Measurements from ENCODE around the gene ERMAP.

Gene ERMAP, protein sequence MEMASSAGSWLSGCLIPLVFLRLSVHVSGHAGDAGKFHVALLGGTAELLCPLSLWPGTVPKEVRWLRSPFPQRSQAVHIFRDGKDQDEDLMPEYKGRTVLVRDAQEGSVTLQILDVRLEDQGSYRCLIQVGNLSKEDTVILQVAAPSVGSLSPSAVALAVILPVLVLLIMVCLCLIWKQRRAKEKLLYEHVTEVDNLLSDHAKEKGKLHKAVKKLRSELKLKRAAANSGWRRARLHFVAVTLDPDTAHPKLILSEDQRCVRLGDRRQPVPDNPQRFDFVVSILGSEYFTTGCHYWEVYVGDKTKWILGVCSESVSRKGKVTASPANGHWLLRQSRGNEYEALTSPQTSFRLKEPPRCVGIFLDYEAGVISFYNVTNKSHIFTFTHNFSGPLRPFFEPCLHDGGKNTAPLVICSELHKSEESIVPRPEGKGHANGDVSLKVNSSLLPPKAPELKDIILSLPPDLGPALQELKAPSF

GRCh38 chr1:42816585-42817439 lies at the start of gene ERMAP, which contains the start of gene SVBP:
Gene ERMAP, plus strand, starts transcription at chr1:42817122. Its CDS starts 13,327 bp downstream, at chr1:42830449.
Gene SVBP, minus strand, starts transcription at chr1:42817397. Its CDS starts 853 bp downstream, at chr1:42816544.
- DNase-seq = peak; percentile 87

DNA sequence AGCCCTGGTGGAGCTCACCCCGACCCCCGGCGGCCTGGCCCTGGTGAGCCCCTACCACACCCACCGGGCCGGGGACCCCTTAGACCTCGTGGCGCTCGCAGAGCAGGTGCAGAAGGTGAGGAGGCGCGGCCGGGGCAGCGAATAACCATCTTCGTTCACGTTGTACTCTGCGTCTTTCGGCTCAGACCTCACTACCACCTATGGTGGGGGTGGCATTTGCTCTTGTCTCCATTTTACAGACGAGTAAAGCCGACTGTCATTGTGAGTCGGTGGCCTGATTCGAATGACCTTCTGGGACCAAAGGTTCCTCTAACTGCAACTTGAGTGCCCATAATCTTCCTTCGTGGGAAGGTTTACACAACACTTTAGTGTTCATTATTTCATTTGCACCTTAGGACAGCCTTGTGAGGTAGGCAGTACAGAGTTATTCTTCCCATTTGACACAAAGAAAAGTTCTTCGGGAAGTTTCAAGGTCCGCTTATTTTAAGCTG lies 49.4 kb upstream of the ERMAP start:
- DNase-seq = no peak

DNA sequence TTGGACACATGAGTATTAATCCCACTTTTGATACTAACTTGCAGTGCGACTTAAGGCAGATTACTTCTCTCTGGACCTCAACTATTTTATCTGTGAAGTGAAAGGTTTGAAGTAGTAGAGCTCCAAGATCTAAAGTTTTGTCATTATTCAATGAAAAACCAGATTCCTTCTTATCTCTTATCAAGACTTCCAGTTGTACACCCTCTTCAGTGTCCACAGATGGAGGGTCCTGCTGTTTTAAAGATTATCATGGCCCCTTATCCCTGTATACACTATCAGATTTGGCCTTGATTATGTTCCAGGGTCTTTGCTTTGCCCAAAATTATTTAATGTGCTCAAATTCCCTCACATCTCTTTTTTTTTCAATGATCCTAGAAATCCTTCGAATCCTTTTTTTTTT lies 48.8 kb upstream of the ERMAP start:
- DNase-seq = no peak

DNA sequence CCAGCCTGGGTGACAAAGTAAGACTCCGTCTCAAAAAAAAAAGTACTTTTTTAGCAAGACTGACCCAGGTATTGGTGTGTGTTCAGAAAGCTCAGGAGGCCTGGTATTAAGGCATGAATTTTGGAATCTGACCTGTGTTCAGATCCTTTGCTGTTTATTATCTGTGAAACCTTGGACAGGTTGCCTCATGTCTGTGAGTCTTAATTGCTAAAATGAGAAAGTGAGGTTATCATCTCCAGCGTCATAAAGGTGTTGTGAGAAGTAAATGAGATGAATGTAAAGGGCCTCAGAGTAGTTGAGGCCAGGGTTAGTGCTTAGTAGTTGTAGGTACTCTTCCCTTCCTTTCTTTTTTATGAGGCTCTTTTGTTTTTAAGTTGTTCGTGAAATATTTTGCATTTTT lies 47.1 kb upstream of the ERMAP start:
- no peak for DNase-seq

- no peak for DNase-seq
These were observed 43.5 kb upstream of the ERMAP start for GRCh38 chr1:42773420-42773819.

- no peak for DNase-seq
These were observed 41.9 kb upstream of the ERMAP start for GRCh38 chr1:42774928-42775526.

DNA sequence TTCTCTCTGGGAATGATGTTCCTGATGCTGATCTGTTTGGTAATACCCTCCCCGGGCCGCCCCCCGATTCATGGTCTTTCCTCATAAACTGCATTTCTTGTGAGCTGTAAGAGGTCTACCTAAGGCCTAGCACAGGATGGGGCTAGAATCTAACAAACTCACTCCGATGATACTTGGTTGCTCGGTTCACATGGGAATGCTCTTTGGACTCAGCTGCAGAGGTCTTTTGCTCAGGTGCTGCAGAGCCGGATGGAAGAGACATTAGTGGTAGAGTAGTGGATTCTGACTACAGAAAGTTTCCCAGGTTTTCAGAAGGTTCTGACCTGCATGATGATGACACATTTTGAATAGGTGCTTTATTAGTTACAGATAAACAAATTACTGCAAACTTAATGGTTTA lies 40.4 kb upstream of the ERMAP start:
- DNase-seq = no peak

DNA sequence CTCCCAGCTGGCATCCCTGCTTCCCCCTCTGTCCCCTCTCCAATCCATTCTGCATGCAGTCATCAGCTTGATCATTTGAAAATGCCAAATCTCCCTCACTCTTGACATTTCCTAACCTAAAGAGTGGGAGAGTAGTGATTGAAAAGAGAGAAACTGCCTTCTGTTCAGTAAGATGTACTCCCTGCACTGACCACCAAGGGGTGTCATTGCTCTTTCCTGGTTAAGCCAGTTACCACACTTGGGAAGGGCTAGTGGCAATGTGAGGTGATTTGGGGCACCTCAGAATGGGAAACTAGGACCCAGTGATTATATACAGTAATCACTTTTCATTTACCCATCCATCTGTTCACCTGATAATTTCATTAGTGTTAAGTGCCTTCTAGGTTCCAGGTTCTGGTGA lies 39.1 kb upstream of the ERMAP start:
- no peak for DNase-seq

DNA sequence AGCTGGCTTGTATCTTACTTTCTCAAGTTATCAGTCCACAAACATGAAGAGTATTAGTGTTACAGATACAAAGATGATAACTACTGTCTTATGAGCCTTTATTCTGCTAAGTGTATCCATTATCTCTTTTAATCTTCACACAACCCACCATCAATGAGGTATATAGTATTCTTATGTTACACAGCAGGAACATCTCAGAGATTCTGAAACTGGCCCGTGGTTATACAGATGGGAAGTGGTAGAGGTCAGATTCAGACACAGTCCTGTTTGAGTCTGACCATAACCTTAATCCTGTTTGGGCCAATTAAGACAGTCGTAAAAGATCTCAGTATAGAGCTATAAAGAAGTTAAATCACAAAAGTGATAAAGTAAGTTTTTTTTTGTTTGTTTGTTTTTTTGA lies 37.2 kb upstream of the ERMAP start:
- no peak for DNase-seq

DNA sequence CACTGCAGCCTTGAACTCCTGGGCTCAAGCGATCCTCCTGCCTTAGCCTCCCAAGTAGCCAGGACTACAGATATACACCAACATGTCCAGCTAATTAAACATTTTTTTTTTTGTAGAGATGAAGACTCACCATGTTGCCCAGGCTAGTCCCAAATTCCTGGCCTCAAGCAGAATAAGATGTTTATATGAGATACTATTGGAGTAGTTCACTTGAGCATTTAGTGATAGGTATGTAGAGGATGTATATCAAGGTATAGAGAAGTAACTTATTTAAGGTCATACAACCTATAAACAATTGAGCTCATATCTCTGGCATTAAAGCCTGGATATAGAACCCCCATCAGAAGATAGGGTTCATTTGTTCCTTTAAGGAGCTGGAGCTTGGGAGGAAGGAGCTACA lies 36.7 kb upstream of the ERMAP start:
- no peak for DNase-seq

DNA sequence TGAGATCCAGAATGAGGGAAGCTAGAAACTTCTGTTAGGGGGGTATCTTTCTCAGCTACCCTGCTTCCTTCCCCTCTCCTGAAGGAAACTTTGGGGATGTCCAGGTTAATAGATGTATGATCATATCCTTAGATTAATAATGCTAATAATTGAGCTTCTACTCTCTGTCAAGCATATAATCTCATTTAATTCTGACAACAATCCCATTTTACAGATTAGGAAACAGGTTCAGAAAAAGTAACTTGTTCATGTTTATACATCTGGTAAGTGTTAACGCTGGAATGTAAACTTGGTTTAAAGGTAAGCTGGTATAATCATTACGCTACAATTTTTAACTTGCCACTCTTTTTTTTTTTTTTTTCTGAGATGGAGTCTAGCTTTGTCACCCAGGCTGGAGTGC lies 33.8 kb upstream of the ERMAP start:
- DNase-seq = no peak

DNA sequence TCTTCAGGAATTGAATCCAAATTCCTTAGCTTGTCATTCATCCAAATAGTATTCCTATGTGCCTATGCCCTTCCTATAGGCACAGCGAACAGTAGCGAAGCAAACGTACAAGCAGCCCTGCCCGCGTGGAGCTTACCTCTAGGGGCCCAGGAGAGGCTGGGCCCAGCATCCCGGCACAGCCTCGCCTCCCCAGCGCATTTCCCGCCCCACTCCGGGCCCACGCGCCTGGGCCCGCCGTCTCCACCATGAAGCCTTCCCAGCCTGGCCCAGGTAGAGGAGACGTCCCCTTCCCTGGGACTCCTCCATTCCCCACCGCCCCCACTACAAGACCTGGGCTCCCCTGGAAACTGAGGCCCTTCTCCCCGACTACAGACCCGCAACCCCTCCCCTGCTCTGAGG lies 32.4 kb upstream of the ERMAP start:
- no peak for DNase-seq

- no peak for DNase-seq
These were observed 31.8 kb upstream of the ERMAP start, which contains the start of gene TMEM269 for GRCh38 chr1:42784946-42785693. Gene TMEM269, plus strand, starts transcription at chr1:42784991. Its CDS starts 4,903 bp downstream, at chr1:42789894.

GRCh38 chr1:42786097-42786496 lies 30.8 kb upstream of the ERMAP start:
- DNase-seq = no peak

- DNase-seq = no peak
These were observed 28.9 kb upstream of the ERMAP start for GRCh38 chr1:42788021-42788420.

DNA sequence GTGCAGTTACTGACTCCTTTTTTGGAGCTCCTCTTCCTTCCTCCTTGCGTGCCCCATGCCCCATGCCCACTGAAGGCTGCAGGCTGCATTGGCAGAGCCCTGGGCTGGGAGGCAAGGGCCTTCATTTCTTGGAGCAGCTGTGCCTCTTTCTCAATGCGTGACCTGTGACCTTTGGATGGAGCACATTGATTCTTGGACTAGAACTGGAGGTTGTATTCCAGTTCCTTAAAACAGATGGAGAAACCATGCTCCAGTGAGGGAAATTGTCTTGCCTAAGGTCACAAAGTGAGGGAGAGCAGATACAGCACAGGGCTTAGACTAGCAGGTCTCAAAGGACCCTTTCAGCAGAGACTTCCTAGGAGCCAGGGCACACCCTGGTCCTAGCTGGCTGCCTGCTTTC lies 23.1 kb upstream of the ERMAP start:
- no peak for DNase-seq

DNA sequence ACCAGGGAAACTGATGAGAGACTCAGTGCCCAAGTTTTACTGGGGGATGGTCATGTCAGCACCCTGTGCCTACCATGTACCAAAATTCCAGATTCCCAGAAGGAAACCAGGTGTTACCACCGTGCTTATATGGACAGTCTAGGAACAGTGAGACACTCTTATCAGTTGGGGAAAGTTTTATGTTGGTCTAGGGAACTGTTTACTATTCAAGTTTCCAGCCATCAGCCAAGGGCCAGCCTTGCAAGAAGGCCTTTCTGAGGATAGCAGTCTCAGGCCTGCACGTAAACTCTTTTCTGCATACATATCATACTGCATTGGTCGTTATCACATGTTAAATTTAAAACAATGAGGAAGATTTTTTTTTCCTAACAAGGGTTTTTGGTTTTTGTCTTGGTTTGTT lies 19.5 kb upstream of the ERMAP start:
- DNase-seq = no peak

DNA sequence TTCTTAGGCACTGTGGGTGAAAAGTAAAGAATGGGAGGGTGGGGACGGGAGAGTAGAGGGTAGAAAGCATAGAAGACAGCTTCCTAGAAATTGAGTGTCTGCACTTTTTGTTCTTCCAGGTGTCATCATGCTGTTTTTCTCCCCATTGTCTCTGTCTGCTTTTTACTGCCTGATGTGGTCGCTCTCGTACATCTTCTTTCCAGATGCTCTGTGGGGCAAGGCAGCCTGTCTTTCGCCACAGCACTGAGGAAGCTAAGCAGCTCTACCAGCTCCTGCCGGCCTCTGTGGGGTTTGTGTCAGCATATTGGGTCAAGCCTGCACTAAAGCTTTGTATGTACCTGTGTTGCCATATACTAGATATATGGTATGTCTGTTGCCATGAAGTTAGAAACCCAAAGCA lies 18.9 kb upstream of the ERMAP start:
- DNase-seq = no peak

GRCh38 chr1:42801832-42802473 lies 15.0 kb upstream of the ERMAP start:
- no peak for DNase-seq

DNA sequence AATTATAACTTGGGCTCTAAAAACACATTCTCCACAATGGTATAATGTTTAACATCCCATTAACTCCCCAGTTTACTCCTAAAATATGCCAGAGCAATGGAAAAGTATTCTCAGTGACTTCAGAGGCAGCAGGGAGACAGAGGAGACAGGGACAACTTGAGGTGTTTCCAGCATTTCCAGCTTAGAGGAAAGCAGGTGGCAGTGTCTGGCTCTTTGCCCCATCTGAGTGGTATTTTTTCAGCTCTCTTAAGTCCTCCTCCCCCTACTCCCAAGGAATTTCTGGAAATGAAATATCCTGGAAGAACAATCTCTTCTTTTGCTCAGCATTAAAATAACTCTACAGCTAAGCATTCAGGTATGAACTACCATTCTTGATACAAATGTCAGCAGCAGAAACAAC lies 10.8 kb upstream of the ERMAP start:
- DNase-seq = no peak

DNA sequence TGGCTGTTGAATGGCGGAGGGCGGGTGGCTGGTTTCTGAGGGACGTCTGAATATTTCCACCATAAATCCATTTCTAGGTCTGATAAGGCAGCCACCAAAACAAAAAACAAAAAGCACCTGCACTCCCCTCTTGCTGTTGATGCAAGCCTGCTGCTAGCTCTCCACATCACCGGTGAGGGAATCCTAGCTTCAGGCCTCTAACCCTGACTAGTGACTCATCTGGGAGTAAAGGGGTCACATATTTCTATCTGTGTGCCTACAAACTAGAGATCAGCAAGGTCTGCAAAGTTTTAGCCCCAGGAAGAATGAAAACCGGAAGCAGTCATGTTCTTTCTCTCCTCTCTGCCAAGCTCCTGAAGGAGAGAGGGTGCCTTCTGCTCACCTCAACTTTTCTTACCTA lies 10.3 kb upstream of the ERMAP start:
- DNase-seq = no peak

All from NCI-H1436 (cell line).